IPS DF 6.9 (cell line): Measurements from ENCODE around the gene DNM3.
"Not testable (repeated sequence)": the region's sequence is repeated elsewhere in the genome, so short reads cannot be mapped to it uniquely, and the experiment has no call there.

Experiments used
- DNase-seq: peaks from one replicate; pipeline ENCODE4 v3.0.0-alpha.2; 2013; ENCODE audit warnings: low read depth, low spot score
- H3K27ac ChIP-seq: one replicate; pipeline ENCODE4 v1.5.1; 2013; ENCODE audit warnings: low read length, control low read depth
- H3K27me3 ChIP-seq: 2 replicates; pipeline ENCODE4 v1.6.1; 2013; ENCODE audit warnings: mild to moderate bottlenecking, low read length; ENCODE audit not compliant: control insufficient read depth, insufficient read depth
- H3K36me3 ChIP-seq: 2 replicates; pipeline ENCODE4 v1.6.1; 2013; ENCODE audit warnings: low read length; ENCODE audit not compliant: control insufficient read depth, insufficient read depth
- H3K4me1 ChIP-seq: 2 replicates; pipeline ENCODE4 v1.6.1; 2013; ENCODE audit warnings: low read length; ENCODE audit not compliant: control insufficient read depth, insufficient read depth
- H3K4me3 ChIP-seq: 2 replicates; pipeline ENCODE4 v1.5.1; 2013; ENCODE audit warnings: mild to moderate bottlenecking, low read length
- H3K9me3 ChIP-seq: 2 replicates; pipeline ENCODE4 v1.6.1; 2013; ENCODE audit warnings: low read length, inconsistent platforms; ENCODE audit not compliant: control insufficient read depth, insufficient read depth
- WGBS: extraction: QIAGEN DNeasy Blood & Tissue Kit; methylation state at CpG from one replicate; pipeline ENCODE4 v1.1.7; 2013; ENCODE audit warnings: mixed read lengths, missing lambda C conversion rate; ENCODE audit not compliant: insufficient read length, insufficient coverage; 5-methylcytosine and 5-hydroxymethylcytosine counted together

Gene DNM3

GRCh38 chr1:172041742-172042141, 200.4 kb downstream of the DNM3 start:
- no peaks in the 10 kb centered on the region for H3K36me3 ChIP-seq
- H3K9me3 ChIP-seq = no peaks in the 10 kb centered on the region
- no peaks in the 10 kb centered on the region for H3K27me3 ChIP-seq
- no peak overlapping the region for H3K27ac ChIP-seq
- peaks cover 2% of the 10 kb centered on the region; the same call in 1 of the 2 replicates for H3K4me1 ChIP-seq
- H3K4me3 ChIP-seq = no peak overlapping the region
- no CpG with 5 or more reads among the region's 2 CpGs for WGBS
- DNase-seq = no peak

- H3K9me3 ChIP-seq = no peaks in the 10 kb centered on the region
- DNase-seq = no peak
- no peaks in the 10 kb centered on the region for H3K36me3 ChIP-seq
- no peak overlapping the region for H3K4me3 ChIP-seq
- no peaks in the 10 kb centered on the region for H3K27me3 ChIP-seq
- H3K4me1 ChIP-seq = peaks cover 2% of the 10 kb centered on the region; the same call in 1 of the 2 replicates
- no peak overlapping the region for H3K27ac ChIP-seq
Measured at GRCh38 chr1:172043900-172044299, 202.6 kb downstream of the DNM3 start.

DNA sequence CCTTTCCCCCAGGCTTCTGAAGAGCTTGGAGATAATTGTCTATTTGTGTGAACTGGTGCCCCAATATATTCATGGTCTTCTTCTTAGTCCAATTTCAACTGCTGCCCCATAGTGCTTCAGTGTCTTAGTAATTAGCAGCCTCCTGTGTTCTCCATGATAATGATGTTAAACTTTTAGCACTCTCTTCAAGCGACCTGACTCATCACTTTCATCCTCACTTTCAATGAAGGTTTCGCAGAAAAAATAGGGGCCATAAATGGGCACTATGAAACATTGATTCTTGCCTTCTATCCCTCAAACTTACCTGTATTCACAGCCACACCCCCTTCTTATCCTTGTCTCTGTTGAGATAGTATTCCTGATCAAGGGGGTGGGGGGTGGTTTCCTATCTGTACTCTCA, 210.6 kb downstream of the DNM3 start:
- no peaks in the 10 kb centered on the region for H3K4me1 ChIP-seq
- no peak overlapping the region for H3K27ac ChIP-seq
- no CpG with 5 or more reads among the region's 2 CpGs for WGBS
- no peak overlapping the region for H3K4me3 ChIP-seq
- H3K9me3 ChIP-seq = no peaks in the 10 kb centered on the region
- DNase-seq = no peak
- H3K27me3 ChIP-seq = no peaks in the 10 kb centered on the region
- H3K36me3 ChIP-seq = no peaks in the 10 kb centered on the region

DNA sequence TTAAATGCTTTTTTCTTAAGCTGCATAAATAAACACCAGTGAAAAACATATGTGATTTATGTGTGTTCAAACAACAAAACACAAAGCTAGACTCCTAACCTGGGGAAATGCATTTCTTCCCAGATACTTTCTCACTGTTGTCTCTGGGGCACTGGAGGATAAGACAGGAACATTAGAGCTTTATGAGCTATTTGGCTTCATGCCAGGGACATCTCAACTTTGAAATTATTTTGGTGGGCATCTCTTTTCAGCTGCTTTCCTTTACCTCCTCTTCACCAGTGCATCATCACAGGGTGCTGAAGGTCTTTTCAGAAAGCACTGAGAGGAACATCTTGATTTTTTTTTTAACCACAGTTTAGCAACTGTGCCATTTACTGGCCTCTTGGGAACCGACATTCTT, 212.9 kb downstream of the DNM3 start:
- WGBS = no CpG with 5 or more reads among the region's 1 CpG

DNA sequence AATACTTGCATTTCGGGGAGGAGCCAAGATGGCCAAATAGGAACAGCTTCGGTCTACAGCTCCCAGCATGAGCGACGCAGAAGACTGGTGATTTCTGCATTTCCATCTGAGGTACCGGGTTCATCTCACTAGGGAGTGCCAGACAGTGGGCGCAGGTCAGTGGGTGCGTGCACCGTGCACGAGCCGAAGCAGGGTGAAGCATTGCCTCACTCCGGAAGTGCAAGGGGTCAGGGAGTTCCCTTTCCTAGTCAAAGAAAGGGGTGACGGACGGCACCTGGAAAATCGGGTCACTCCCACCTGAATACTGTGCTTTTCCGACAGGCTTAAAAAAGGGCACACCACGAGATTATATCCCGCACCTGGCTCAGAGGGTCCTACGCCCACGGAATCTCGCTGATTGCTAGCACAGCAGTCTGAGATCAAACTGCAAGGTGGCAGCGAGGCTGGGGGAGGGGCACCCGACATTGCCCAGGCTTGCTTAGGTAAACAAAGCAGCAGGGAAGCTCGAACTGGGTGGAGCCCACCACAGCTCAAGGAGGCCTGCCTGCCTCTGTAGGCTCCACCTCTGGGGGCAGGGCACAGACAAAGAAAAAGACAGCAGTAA, 214.6 kb downstream of the DNM3 start:
- no CpG with 5 or more reads among the region's 23 CpGs for WGBS
- H3K4me3 ChIP-seq, H3K36me3 ChIP-seq, DNase-seq, H3K27me3 ChIP-seq, H3K9me3 ChIP-seq, H3K27ac ChIP-seq, H3K4me1 ChIP-seq: not testable (repeated sequence)

More for the DNA sequence above, 212.9 kb downstream of the DNM3 start:
- Histone ChIP-seq H3K9me3 (no peaks in the 10 kb centered on the region), H3K4me3 (no peak overlapping the region), H3K27me3 (no peaks in the 10 kb centered on the region), H3K4me1 (no peaks in the 10 kb centered on the region), H3K36me3 (no peaks in the 10 kb centered on the region), H3K27ac (no peak overlapping the region)
- no peak for DNase-seq

- H3K9me3 ChIP-seq = no peaks in the 10 kb centered on the region
- H3K27me3 ChIP-seq = no peaks in the 10 kb centered on the region
- WGBS = no CpG with 5 or more reads among the region's 3 CpGs
- no peak overlapping the region for H3K4me3 ChIP-seq
- no peak overlapping the region for H3K27ac ChIP-seq
- H3K4me1 ChIP-seq = no peaks in the 10 kb centered on the region
- no peaks in the 10 kb centered on the region; the same call in 1 of the 2 replicates for H3K36me3 ChIP-seq
- DNase-seq = no peak
Measured at GRCh38 chr1:172068334-172068733, 227.0 kb downstream of the DNM3 start.

GRCh38 chr1:172069051-172069450, 227.8 kb downstream of the DNM3 start:
- no peak overlapping the region for H3K4me3 ChIP-seq
- no peaks in the 10 kb centered on the region for H3K9me3 ChIP-seq
- H3K4me1 ChIP-seq = no peaks in the 10 kb centered on the region
- no peak for DNase-seq
- H3K27ac ChIP-seq = no peak overlapping the region
- H3K36me3 ChIP-seq = no peaks in the 10 kb centered on the region; the same call in 1 of the 2 replicates
- H3K27me3 ChIP-seq = no peaks in the 10 kb centered on the region

GRCh38 chr1:172069534-172069933, 228.2 kb downstream of the DNM3 start:
- Histone ChIP-seq H3K27ac (no peak overlapping the region), H3K9me3 (no peaks in the 10 kb centered on the region), H3K4me3 (no peak overlapping the region), H3K4me1 (no peaks in the 10 kb centered on the region), H3K27me3 (no peaks in the 10 kb centered on the region), H3K36me3 (no peaks in the 10 kb centered on the region; the same call in 1 of the 2 replicates)
- no CpG with 5 or more reads among the region's 3 CpGs for WGBS
- no peak for DNase-seq

DNA sequence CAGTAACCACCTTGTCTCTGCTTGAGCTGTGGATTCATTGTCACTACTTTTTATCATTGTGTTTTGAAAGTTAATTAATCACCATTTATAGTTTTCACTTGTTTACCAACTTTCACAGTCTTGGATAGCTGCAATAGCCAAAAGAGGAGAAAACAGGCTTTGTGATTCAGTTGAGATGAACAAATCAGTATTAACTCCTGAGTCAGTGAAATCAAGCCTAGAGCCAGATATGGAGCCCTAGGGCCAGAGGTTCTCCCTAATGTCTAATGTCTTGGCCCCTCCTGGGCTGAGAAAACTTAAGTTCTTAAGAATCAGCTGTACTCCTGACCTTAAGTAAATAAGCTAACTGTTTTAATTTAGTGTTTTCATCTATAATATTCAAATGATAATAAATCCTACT, 228.8 kb downstream of the DNM3 start:
- no peak for DNase-seq
- H3K4me3 ChIP-seq = no peak overlapping the region
- no peaks in the 10 kb centered on the region; the same call in 1 of the 2 replicates for H3K36me3 ChIP-seq
- no peaks in the 10 kb centered on the region for H3K9me3 ChIP-seq
- no peaks in the 10 kb centered on the region for H3K27me3 ChIP-seq
- H3K4me1 ChIP-seq = no peaks in the 10 kb centered on the region
- H3K27ac ChIP-seq = no peak overlapping the region

- H3K27me3 ChIP-seq = no peaks in the 10 kb centered on the region
- no CpG with 5 or more reads among the region's 2 CpGs for WGBS
- no peaks in the 10 kb centered on the region for H3K9me3 ChIP-seq
- H3K4me3 ChIP-seq = no peak overlapping the region
- H3K4me1 ChIP-seq = no peaks in the 10 kb centered on the region
- no peaks in the 10 kb centered on the region; the same call in 1 of the 2 replicates for H3K36me3 ChIP-seq
- no peak for DNase-seq
- H3K27ac ChIP-seq = no peak overlapping the region
Measured at GRCh38 chr1:172071746-172072145, 230.4 kb downstream of the DNM3 start.

GRCh38 chr1:172079859-172080258, 238.6 kb downstream of the DNM3 start:
- H3K9me3 ChIP-seq, H3K36me3 ChIP-seq, H3K27ac ChIP-seq, H3K4me3 ChIP-seq, H3K27me3 ChIP-seq, DNase-seq, H3K4me1 ChIP-seq: not testable (repeated sequence)
- WGBS = no CpG with 5 or more reads among the region's 4 CpGs
